Thoracic aorta (tissue), 2 donors: Measurements from ENCODE around the gene RBP7. TPM values are rescaled to one million over a fixed set of nuclear protein-coding genes. Genes with fewer than 3 reads are reported as not detected.

Experiments
- total RNA-seq, 2 donors: library from RNA; depleted of rRNA; stranded (reverse); fragments of >200 nt; gene quantifications; one replicate each; pipeline versions ENCODE4 v1.1.0 to v1.2.3, GENCODE V29; 2016

The RBP7 gene
- total RNA-seq, 2 donors from 2014 or later: 2.2 to 24.1 TPM

Other genes with a start within 250 kb of the RBP7 start
- 10 to 100 TPM; 78.6 to 81.9 TPM for gene CLSTN1, start 173.3 kb upstream of the RBP7 start, total RNA-seq
- 10 to 100 TPM; 13.4 to 22.3 TPM for gene CTNNBIP1, start 87.0 kb upstream of the RBP7 start, total RNA-seq
- gene LZIC, start 53.8 kb upstream of the RBP7 start, total RNA-seq: 10 to 100 TPM; 21.9 to 27.9 TPM
- gene NMNAT1, start 53.8 kb upstream of the RBP7 start, total RNA-seq: 1 to 10 TPM; 4.6 to 4.7 TPM
- gene UBE4B, start 35.7 kb downstream of the RBP7 start, total RNA-seq: 10 to 100 TPM; 55.0 to 89.2 TPM
- 10 to 100 TPM; 40.1 to 64.3 TPM for gene KIF1B, start 213.3 kb downstream of the RBP7 start, total RNA-seq